ENCODE measurements around the gene ZNF417. TPM values are rescaled to one million over a fixed set of nuclear protein-coding genes. Genes with fewer than 3 reads are reported as not detected.

ZNF417 gene
- total and polyA plus RNA-seq, 2 of the 13 experiments (the other 11 are each of a cell fraction or from before 2014, with no cell fraction given) = 2.9 to 13.7 TPM

- TF ChIP-seq AHDC1 (CRISPR knock-in tag; IDR thresholded peaks at IDR 0.05; ENCODE audit: borderline replicate concordance) = peak; percentile 46; the same call in 1 of the 2 replicates
- TF ChIP-seq FOSL2 (CRISPR knock-in tag; IDR thresholded peaks at IDR 0.05) = peak; percentile 45; the same call in 1 of the 2 replicates
- TF ChIP-seq TFDP1 (CRISPR knock-in tag; IDR thresholded peaks at IDR 0.05; ENCODE audit: borderline replicate concordance) = peak; percentile 90
- TF ChIP-seq ZNF451 (CRISPR knock-in tag; IDR thresholded peaks at IDR 0.05) = 0 out of 2 replicates have a peak, but pooled peaks have one; percentile 54
- TF ChIP-seq ZNF280B (CRISPR knock-in tag; IDR thresholded peaks at IDR 0.05; ENCODE audit: borderline replicate concordance) = peak; percentile 84; the same call in 1 of the 2 replicates
- TF ChIP-seq ZNF331 (CRISPR knock-in tag; IDR thresholded peaks at IDR 0.05) = peak; percentile 63; the same call in 1 of the 2 replicates
- TF ChIP-seq PBX2 (CRISPR knock-in tag; IDR thresholded peaks at IDR 0.05) = peak; percentile 90
- peak; percentile 94 for TF ChIP-seq HIVEP1 (CRISPR knock-in tag; IDR thresholded peaks at IDR 0.05)
- TF ChIP-seq SNAPC2 (CRISPR knock-in tag; IDR thresholded peaks at IDR 0.05) = 0 out of 2 replicates have a peak, but pooled peaks have one; percentile 43
- peak; percentile 95 for TF ChIP-seq SP2 (CRISPR knock-in tag; IDR thresholded peaks at IDR 0.05)
- TF ChIP-seq KMT2A (CRISPR knock-in tag; IDR thresholded peaks at IDR 0.05) = peak; percentile 82
- TF ChIP-seq THAP9 (CRISPR knock-in tag; IDR thresholded peaks at IDR 0.05; ENCODE audit: borderline replicate concordance) = 0 out of 2 replicates have a peak, but pooled peaks have one; percentile 28
Measured at GRCh38 chr19:57916168-57916995, at the start of gene ZNF417 (continued).

All from HepG2 (cell line).